Measurements from ENCODE around the gene PATJ.

DNA sequence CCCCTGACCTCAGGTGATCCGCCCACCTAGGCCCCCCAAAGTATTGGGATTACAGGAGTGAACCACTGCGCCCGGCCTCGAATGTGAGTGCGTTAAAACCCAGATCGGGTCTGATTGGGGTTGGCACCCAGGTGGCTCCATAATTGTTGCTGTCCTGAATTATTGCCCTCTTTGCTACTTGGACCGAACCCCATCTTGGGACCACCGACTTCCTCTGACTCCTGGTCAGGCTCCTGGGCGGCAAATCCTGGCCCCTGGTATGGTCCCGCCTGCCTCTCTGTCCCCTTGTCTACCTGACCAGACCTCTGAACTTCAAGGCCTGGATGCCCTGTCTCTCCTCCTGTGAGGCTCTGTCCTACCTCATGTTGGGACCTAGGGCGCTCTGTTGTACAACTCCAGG is 485.2 kb downstream of the PATJ start:
- no peak for TF ChIP-seq CTCF (conservative IDR thresholded peaks at IDR 0.05; ENCODE audit: low read depth in 2 of 2)
- TF ChIP-seq REST (IDR thresholded peaks at IDR 0.05; ENCODE audit: unreplicated experiment) = no peak
- TF ChIP-seq ETS1 (IDR thresholded peaks at IDR 0.05) = no peak
- no peak for TF ChIP-seq NANOG (IDR thresholded peaks at IDR 0.05; ENCODE audit: borderline replicate concordance)
- no peak for TF ChIP-seq EZH2phosphoT487 (IDR thresholded peaks at IDR 0.05; ENCODE audit: unreplicated experiment)
- TF ChIP-seq EZH2 (IDR thresholded peaks at IDR 0.05; ENCODE audit: low read depth, unreplicated experiment) = no peak
- TF ChIP-seq POLR2AphosphoS5 (IDR thresholded peaks at IDR 0.05; ENCODE audit: low read depth) = no peak
- no peak for TF ChIP-seq JUNB (IDR thresholded peaks at IDR 0.05; ENCODE audit: unreplicated experiment)
- no peak for TF ChIP-seq STAT1 (IDR thresholded peaks at IDR 0.05; ENCODE audit: unreplicated experiment)
- TF ChIP-seq CREB1 (CRISPR knock-in tag; IDR thresholded peaks at IDR 0.05; ENCODE audit: low read depth) = no peak
- TF ChIP-seq ZNF462 (CRISPR knock-in tag; IDR thresholded peaks at IDR 0.05) = no peak
- no peak for TF ChIP-seq ZNF114 (CRISPR knock-in tag; IDR thresholded peaks at IDR 0.05)
- TF ChIP-seq ZNF331 (CRISPR knock-in tag; IDR thresholded peaks at IDR 0.05; ENCODE audit: low read depth) = no peak
